Trophoblast cell (in vitro differentiated cells and primary cell): ENCODE data around the gene BTG2.

ENCODE experiments used
- DNase-seq, 2 donors: peaks; one replicate each; pipeline ENCODE4 v3.0.0-alpha.2; 2016
- H2AFZ ChIP-seq: 2 replicates; pipeline ENCODE4 v1.6.1; 2013; ENCODE audit warnings: low read length, moderate library complexity, mild to moderate bottlenecking; ENCODE audit not compliant: insufficient read depth, poor library complexity
- H2AK5ac ChIP-seq: 2 replicates; pipeline ENCODE4 v1.6.1; 2013; ENCODE audit warnings: mild to moderate bottlenecking, low read length
- H2BK120ac ChIP-seq: 2 replicates; pipeline ENCODE4 v1.6.1; 2013; ENCODE audit warnings: low read length, mild to moderate bottlenecking, moderate library complexity; ENCODE audit not compliant: insufficient read depth, poor library complexity
- H2BK12ac ChIP-seq: 2 replicates; pipeline ENCODE4 v1.6.1; 2013; ENCODE audit warnings: mild to moderate bottlenecking, low read length, moderate library complexity
- H2BK5ac ChIP-seq: 2 replicates; pipeline ENCODE4 v1.6.1; 2013; ENCODE audit warnings: low read length, low read depth, moderate library complexity, mild to moderate bottlenecking; ENCODE audit not compliant: poor library complexity
- H3K14ac ChIP-seq: 2 replicates; pipeline ENCODE4 v1.6.1; 2013; ENCODE audit warnings: mild to moderate bottlenecking, low read length
- H3K18ac ChIP-seq: 2 replicates; pipeline ENCODE4 v1.6.1; 2013; ENCODE audit warnings: mild to moderate bottlenecking, low read length
- H3K23ac ChIP-seq: 2 replicates; pipeline ENCODE4 v1.6.1; 2013; ENCODE audit warnings: low read length
- H3K27ac ChIP-seq: 2 replicates; pipeline ENCODE4 v1.5.1; 2013; ENCODE audit warnings: low read depth, mild to moderate bottlenecking, inconsistent platforms, low read length, moderate library complexity
- H3K27me3 ChIP-seq: 2 replicates; pipeline ENCODE4 v1.6.1; 2013; ENCODE audit warnings: inconsistent platforms, mild to moderate bottlenecking, low read length, moderate library complexity; ENCODE audit not compliant: insufficient read depth
- H3K36me3 ChIP-seq, 2 experiments: 1 replicate in 1 of 2; 2 replicates in 1 of 2; pipeline ENCODE4 v1.6.1; 2013; ENCODE audit warnings: low read length in 2 of 2, mild to moderate bottlenecking in 2 of 2, moderate library complexity in 1 of 2; ENCODE audit not compliant: insufficient read depth in 2 of 2, control insufficient read depth in 1 of 2
- H3K4ac ChIP-seq: 2 replicates; pipeline ENCODE4 v1.6.1; 2013; ENCODE audit warnings: low read depth, mild to moderate bottlenecking, low read length, moderate library complexity
- H3K4me1 ChIP-seq, 2 experiments: 1 replicate in 1 of 2; 2 replicates in 1 of 2; pipeline ENCODE4 v1.6.1; 2013; ENCODE audit warnings: low read length in 2 of 2, mild to moderate bottlenecking in 2 of 2, moderate library complexity in 1 of 2; ENCODE audit not compliant: insufficient read depth in 2 of 2, control insufficient read depth in 1 of 2
- H3K4me2 ChIP-seq: 2 replicates; pipeline ENCODE4 v1.6.1; 2013; ENCODE audit warnings: inconsistent platforms, mild to moderate bottlenecking, low read length, moderate library complexity
- H3K4me3 ChIP-seq: 2 replicates; pipeline ENCODE4 v1.5.1; 2013; ENCODE audit warnings: mild to moderate bottlenecking, low read depth, low read length, inconsistent platforms
- H3K79me1 ChIP-seq: one replicate; pipeline ENCODE4 v1.6.1; 2013; ENCODE audit warnings: low read length
- H3K79me2 ChIP-seq: 2 replicates; pipeline ENCODE4 v1.6.1; 2013; ENCODE audit warnings: low read length, mild to moderate bottlenecking; ENCODE audit not compliant: control insufficient read depth, insufficient read depth, poor library complexity
- H3K9ac ChIP-seq: 2 replicates; pipeline ENCODE4 v1.6.1; 2013; ENCODE audit warnings: mild to moderate bottlenecking, low read length
- H3K9me3 ChIP-seq: 2 replicates; pipeline ENCODE4 v1.6.1; 2013; ENCODE audit warnings: low read depth, mild to moderate bottlenecking, control low read depth, inconsistent platforms, low read length; ENCODE audit not compliant: insufficient read depth
- H4K12ac ChIP-seq: 2 replicates; pipeline ENCODE4 v1.6.1; 2013; ENCODE audit warnings: low read depth, mild to moderate bottlenecking, low read length, moderate library complexity
- H4K8ac ChIP-seq: 2 replicates; pipeline ENCODE4 v1.6.1; 2013; ENCODE audit warnings: low read depth, mild to moderate bottlenecking, low read length, moderate library complexity
- H4K91ac ChIP-seq: one replicate; pipeline ENCODE4 v1.6.1; 2013; ENCODE audit warnings: low read depth, mild to moderate bottlenecking, low read length, moderate library complexity
- WGBS: extraction: QIAGEN DNeasy Blood & Tissue Kit; methylation state at CpG from one replicate; pipeline ENCODE4 v1.1.7; 2013; ENCODE audit warnings: missing lambda C conversion rate; ENCODE audit not compliant: insufficient read length, insufficient coverage; ENCODE audit errors: extremely low coverage; 5-methylcytosine and 5-hydroxymethylcytosine counted together

The BTG2 gene

DNA sequence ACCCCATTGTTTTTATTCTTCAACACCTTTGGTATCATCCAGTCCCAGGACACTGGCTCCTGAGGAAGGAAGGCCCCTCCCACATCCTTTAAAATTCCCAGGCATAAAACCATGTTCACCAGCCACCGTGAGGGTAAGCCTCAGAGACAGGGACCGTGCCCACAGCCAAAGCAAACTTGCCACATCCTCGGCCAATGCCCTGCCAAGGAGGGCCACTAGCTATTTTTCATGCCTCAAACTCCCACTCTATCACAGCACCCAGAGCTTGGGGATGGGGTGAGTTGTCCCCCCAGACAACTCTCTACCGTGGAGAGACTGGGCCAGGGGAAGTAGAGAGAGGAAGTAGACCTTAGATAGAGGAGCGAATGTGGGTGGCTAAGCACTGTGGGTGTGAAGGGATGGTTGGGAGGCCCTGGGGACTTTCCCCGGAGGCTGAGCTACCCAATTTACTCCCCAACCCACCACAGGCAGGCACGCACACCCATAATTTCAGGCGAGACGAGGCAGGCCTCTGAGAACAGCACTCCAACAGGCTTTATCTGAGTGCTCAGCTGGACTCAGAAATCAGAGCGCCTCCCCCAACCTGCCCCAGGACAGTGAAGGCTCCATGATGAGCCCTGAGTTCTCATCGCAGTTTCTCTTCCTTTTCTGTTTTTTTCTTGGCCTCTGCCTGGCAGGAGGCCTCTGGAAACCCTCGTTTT, 15.9 kb upstream of the BTG2 start:
- Histone ChIP-seq H3K36me3 (no peaks in the 10 kb centered on the region), H2AK5ac (no peak overlapping the region), H3K14ac (no peak overlapping the region), H3K4ac (no peak overlapping the region), H2BK12ac (no peak overlapping the region), H3K23ac (no peak overlapping the region), H2BK120ac (no peak overlapping the region), H2BK5ac (no peak overlapping the region), H3K9ac (no peak overlapping the region), H2AFZ (no peak overlapping the region), H3K9me3 (no peaks in the 10 kb centered on the region), H3K4me1 (peaks cover 10 to 22% of the 10 kb centered on the region in 2 experiments), H4K91ac (no peak overlapping the region), H3K79me2 (no peaks in the 10 kb centered on the region), H3K4me3 (no peak overlapping the region), H3K18ac (no peak overlapping the region), H3K27ac (no peak overlapping the region), H3K4me2 (no peak overlapping the region), H4K8ac (no peak overlapping the region), H4K12ac (no peak overlapping the region), H3K79me1 (no peaks in the 10 kb centered on the region), H3K27me3 (no peaks in the 10 kb centered on the region)
- DNase-seq = peak; percentile 30 to 45
- WGBS = no CpG with 5 or more reads among the region's 12 CpGs

GRCh38 chr1:203289982-203290260, 15.4 kb upstream of the BTG2 start:
- H3K27me3 ChIP-seq = no peaks in the 10 kb centered on the region
- no peak overlapping the region for H4K91ac ChIP-seq
- peak overlapping the region; percentile 57 for H3K4me2 ChIP-seq
- no peak overlapping the region for H3K18ac ChIP-seq
- no peak for DNase-seq
- H2BK5ac ChIP-seq = no peak overlapping the region
- H3K23ac ChIP-seq = no peak overlapping the region
- no peaks in the 10 kb centered on the region for H3K36me3 ChIP-seq
- H2BK12ac ChIP-seq = no peak overlapping the region
- no peak overlapping the region for H3K4me3 ChIP-seq
- no peak overlapping the region for H3K14ac ChIP-seq
- WGBS = no CpG with 5 or more reads among the region's 2 CpGs
- H2BK120ac ChIP-seq = no peak overlapping the region
- no peak overlapping the region for H4K8ac ChIP-seq
- no peaks in the 10 kb centered on the region for H3K9me3 ChIP-seq
- no peak overlapping the region for H3K4ac ChIP-seq
- no peak overlapping the region for H2AK5ac ChIP-seq
- H3K9ac ChIP-seq = no peak overlapping the region
- no peaks in the 10 kb centered on the region for H3K79me1 ChIP-seq
- no peak overlapping the region for H4K12ac ChIP-seq
- peaks cover 10 to 22% of the 10 kb centered on the region in 2 experiments for H3K4me1 ChIP-seq
- H3K27ac ChIP-seq = no peak overlapping the region
- no peaks in the 10 kb centered on the region for H3K79me2 ChIP-seq
- H2AFZ ChIP-seq = peak overlapping the region; percentile 76

DNA sequence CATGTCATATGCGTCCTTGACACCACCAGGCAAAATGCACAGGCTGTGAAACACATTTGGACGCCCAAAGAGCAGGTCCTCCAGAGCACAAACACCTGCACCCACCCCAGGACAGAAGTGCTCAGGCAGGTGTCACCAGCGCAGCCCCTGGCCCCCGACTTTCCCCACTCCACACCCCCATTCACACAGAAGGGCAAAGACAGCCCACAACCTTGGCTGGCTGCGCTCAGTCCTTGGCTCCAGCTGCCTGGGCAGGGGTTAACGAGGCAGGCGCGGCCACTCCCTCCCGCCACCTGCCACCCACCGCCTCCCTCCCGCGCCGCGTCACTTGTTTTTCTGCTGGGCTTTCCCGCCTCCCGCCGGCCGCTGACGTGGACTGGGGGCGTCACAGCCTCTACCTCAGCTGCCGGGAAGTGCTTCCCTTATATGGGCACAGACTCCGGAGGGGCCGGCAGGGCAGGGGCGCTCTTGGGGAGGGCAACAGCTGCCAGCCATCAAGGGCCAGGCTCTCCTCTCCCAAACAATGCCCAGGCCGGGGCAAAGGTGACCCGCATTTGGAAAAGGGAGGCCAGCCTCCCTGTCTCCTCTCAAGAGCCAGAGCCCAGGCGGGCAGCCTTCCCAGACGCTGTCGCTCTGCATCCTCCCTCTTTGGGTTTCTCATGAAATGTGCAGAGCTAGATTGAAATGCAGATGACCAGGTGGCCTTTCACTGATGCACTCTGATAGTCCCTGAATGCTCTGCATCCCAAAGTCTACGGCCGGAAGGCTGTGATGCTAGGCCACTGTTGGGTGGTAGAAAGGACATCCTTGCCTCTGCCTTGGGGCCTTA, 14.8 kb upstream of the BTG2 start:
- no peak overlapping the region for H2BK5ac ChIP-seq
- H2BK120ac ChIP-seq = no peak overlapping the region
- H3K9ac ChIP-seq = peak overlapping the region; percentile 14
- H2AFZ ChIP-seq = peak overlapping the region; percentile 76
- H4K8ac ChIP-seq = peak overlapping the region; percentile 40
- H3K14ac ChIP-seq = no peak overlapping the region
- no CpG with 5 or more reads among the region's 31 CpGs for WGBS
- peak overlapping the region; percentile 46 for H4K91ac ChIP-seq
- peak overlapping the region; percentile 57 for H3K4me2 ChIP-seq
- H3K4me3 ChIP-seq = peak overlapping the region; percentile 51
- H3K4ac ChIP-seq = no peak overlapping the region
- H3K23ac ChIP-seq = no peak overlapping the region
- H2BK12ac ChIP-seq = peak overlapping the region; percentile 13
- peak overlapping the region; percentile 9 for H4K12ac ChIP-seq
- H3K79me1 ChIP-seq = no peaks in the 10 kb centered on the region
- H3K36me3 ChIP-seq = no peaks in the 10 kb centered on the region
- H3K79me2 ChIP-seq = no peaks in the 10 kb centered on the region
- no peaks in the 10 kb centered on the region for H3K9me3 ChIP-seq
- no peaks in the 10 kb centered on the region for H3K27me3 ChIP-seq
- H2AK5ac ChIP-seq = no peak overlapping the region
- DNase-seq = peak; percentile 91 to 92
- peaks cover 10 to 22% of the 10 kb centered on the region in 2 experiments for H3K4me1 ChIP-seq
- no peak overlapping the region for H3K18ac ChIP-seq
- H3K27ac ChIP-seq = no peak overlapping the region

- Histone ChIP-seq H3K79me2 (no peaks in the 10 kb centered on the region), H3K4me1 (peaks cover 10 to 22% of the 10 kb centered on the region in 2 experiments), H4K91ac (no peak overlapping the region), H2AFZ (no peak overlapping the region), H3K27ac (no peak overlapping the region), H3K14ac (no peak overlapping the region), H3K27me3 (no peaks in the 10 kb centered on the region), H3K18ac (no peak overlapping the region), H2AK5ac (no peak overlapping the region), H3K36me3 (no peaks in the 10 kb centered on the region), H3K9ac (no peak overlapping the region), H3K4me2 (no peak overlapping the region), H2BK12ac (no peak overlapping the region), H3K79me1 (no peaks in the 10 kb centered on the region), H2BK5ac (no peak overlapping the region), H4K8ac (no peak overlapping the region), H3K9me3 (no peaks in the 10 kb centered on the region), H4K12ac (no peak overlapping the region), H2BK120ac (no peak overlapping the region), H3K4ac (no peak overlapping the region), H3K4me3 (no peak overlapping the region), H3K23ac (no peak overlapping the region)
- no peak for DNase-seq
- WGBS = no CpG with 5 or more reads among the region's 17 CpGs
Observed at GRCh38 chr1:203291201-203292096, 13.9 kb upstream of the BTG2 start.
